RPMI7951 (cell line): Measurements from ENCODE around the gene ATP11C. TPM values are rescaled to one million over a fixed set of nuclear protein-coding genes. Genes with fewer than 3 reads are reported as not detected.
"Not testable (repeated sequence)": the region's sequence is repeated elsewhere in the genome, so short reads cannot be mapped to it uniquely, and the experiment has no call there.

Source experiments
- DNase-seq: peaks from one replicate; pipeline ENCODE4 v3.0.0-alpha.2; 2012; ENCODE audit warnings: low read depth
- total RNA-seq: library from RNA; depleted of rRNA; stranded (reverse); fragments of >200 nt; shearing (Covaris generic); gene quantifications from 2 replicates; pipeline ENCODE4 v1.2.3, GENCODE V29; 2014; rRNA removed

Gene ATP11C
- total RNA-seq: 11.0 and 19.9 TPM in 2 replicates

- peak; percentile 81 for DNase-seq
Observed at GRCh38 chrX:139932901-139933796, at the start of gene ATP11C. ATP11C (minus strand) TSS chrX:139933053; CDS start chrX:139932042, 1,011 bp downstream.

DNA sequence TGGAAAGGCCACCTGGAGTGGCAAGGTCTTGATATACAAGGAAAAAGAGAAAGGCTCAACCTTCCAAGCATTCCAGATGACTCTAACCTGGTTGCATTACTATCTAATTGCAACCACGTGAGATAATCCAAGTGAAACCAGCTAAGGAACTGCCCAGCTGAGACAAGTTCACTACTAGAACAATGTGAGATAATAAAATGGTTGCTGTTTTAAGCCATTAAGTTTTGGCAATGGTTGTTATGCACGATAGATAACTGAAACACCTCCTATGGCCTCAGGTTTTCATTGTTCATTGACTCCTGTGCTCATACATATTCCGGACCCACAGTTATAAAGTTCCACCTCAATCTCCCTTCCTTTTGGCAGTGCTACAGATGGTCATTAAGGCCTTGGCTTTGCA is 41.6 kb upstream of the ATP11C start:
- DNase-seq: no peak

- no peak for DNase-seq
Observed at GRCh38 chrX:139972629-139973624, 40.1 kb upstream of the ATP11C start.

DNA sequence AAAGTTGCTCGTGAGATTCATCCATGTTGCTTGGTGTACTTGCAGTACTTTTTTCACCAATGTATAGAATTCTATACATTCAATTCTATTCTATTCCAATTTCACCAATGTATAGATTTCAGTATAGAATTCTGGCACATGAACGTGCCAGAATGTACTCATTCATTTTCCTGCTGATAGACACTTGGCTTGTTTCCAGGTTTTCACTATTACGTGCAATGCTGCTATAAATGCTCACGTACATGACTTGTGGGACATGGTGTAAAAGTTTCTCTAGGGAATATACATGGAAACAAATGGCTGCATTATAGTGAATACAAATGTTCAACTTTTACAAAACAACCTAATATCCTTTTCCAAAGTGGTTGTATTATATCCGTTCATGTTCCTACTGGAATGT is 39.3 kb upstream of the ATP11C start:
- no peak for DNase-seq

GRCh38 chrX:139971394-139971749 is 38.5 kb upstream of the ATP11C start:
- DNase-seq: no peak

DNA sequence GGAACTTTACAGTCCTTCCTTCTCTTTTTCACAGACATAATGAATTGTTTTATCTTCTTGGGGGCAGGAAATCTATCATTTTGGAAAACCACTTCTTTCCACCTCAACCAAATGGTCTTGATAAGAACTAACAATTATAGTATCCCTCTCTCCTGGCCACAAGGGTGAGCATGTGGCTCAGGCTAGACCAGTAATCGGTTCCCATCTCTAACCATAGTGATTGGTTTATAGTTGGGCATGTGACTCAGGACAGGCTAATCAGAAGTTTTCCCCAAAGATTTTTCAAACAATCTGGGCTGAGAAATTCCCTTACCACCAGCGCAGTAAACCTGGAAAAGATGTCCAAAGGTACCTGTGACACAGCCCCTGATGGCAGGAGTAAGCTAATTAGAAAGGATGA is 36.4 kb upstream of the ATP11C start:
- DNase-seq: no peak

DNA sequence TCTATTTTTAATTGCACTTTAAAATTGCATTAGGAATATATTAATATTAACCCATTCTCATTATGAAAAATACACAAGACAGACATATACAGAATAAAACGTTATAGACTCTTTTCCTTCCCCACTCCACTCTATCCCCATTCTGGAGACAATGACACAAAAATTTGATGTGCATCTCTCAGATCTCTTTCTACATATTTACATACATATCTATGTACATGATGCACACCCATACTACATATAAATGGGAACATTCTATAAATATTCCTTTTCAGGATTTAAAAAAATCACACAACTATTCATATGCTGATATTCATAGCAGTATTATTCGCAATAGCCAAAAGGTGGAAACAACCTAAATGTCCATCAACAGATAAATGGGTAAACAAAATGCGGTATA is 34.9 kb upstream of the ATP11C start:
- no peak for DNase-seq

GRCh38 chrX:139967300-139967699 is 34.4 kb upstream of the ATP11C start:
- DNase-seq: peak; percentile 0

- DNase-seq: not testable (repeated sequence)
Observed at GRCh38 chrX:139966159-139966558, 33.3 kb upstream of the ATP11C start.

- no peak for DNase-seq
Observed at GRCh38 chrX:139965421-139965820, 32.6 kb upstream of the ATP11C start, which contains the start of gene CXorf66. CXorf66 (minus strand) TSS chrX:139965521; CDS start chrX:139965496, 25 bp downstream.

- not testable (repeated sequence) for DNase-seq
Observed at GRCh38 chrX:139961091-139961490, 28.2 kb upstream of the ATP11C start.

GRCh38 chrX:139949703-139950102 is 16.9 kb upstream of the ATP11C start:
- DNase-seq: peak; percentile 1

DNA sequence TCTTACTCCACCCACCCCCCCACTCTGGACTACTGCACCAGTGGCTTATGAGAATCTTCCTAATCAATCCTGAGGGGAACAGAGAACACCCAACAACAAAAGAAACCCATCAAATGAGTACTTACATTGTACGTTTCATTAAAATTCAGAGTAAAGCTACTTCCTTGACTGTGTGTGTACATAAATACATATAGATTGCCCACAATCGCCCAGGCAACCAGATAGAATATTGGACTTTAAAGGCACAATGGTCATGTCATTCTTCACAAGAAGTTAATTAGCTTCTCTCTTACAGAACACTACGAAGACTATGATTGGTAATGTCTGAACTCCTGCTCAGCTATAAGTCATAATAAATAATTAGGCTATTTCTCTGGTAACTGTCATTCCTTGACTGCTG is 12.2 kb upstream of the ATP11C start:
- DNase-seq: no peak

- DNase-seq: no peak
Observed at GRCh38 chrX:139936259-139936658, 3.4 kb upstream of the ATP11C start.

DNA sequence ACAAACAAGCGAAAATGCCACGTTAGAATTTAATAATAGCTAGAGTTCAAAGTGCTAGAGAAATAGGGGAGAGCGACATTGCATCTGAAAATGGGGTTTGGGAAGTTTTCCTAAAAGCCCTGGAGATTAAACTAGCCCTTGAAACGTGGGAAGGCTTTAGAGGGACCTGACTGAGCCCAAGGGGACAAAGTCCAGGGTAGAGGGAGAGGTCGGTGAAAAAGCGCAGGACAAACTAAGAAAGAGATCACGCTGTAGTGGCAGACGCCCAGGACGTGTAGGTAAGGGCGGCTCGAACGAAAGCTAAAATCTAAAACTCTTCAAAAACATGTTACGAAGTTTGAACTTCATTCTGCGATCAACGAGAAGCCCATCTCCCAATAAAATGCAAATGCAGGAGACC is 1.1 kb upstream of the ATP11C start:
- DNase-seq: no peak

DNA sequence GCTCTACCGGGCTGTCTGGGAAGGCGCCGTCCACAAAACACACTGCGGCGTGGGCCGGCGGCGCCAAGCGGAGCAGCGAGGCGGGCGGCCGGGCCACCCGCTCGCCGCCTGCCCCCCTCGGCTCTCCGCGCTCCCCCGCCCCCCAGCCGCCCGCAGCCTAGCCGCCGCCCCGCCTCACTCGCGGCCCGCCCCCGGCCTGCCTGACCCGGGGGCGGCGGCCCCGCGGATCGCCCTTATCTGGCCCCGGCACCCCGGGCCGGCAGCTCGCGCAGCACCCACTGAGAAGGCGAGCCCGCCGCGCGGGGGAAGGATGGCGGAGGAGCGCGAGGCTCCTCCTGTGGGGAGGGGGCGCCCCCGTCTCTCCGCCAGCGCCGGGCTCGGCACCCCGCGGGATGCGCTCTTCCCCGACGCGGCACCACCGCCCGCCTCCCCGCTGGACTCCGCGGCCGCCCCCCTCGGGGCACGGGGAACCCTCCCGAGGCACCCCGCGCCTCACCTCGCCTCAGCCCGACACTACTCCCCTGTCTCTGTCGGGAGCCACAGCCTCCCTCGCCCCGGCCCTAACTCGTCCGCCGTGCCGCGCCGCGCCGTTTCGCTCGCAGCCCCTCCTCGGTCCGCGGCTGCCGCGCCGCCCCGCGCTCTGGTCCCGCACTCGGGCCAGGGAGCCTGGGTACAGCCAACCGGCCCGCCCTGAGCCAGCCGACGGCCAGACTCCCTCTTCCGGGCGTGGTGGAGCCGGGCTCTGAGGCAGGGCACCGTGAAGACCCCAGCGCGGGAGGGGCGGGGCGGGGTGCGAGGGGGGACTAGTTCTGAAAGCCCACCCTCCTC is 566 bp downstream of the ATP11C start:
- DNase-seq: peak; percentile 21

DNA sequence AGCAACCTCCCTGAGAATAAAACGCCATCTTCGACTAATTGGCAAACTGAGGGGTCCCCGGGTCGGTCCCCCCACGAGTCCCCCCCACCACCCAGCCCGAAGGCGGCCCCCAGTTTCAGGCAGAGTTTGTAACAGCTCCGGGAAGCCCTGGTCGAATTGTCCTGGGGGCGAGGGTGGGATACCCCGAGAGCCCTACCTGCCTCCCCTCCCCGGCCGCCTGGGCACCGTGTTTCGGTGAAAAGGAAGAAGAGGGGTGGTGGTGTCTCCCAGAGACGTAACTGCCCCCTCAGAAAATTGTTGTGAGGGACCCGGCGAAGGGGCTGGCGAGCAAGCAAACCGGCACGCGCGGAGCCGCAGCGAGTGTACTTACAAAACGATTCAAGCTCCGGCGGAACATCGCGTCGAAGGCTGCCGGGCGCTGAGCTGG is 1.2 kb downstream of the ATP11C start:
- no peak for DNase-seq

- DNase-seq: no peak
Observed at GRCh38 chrX:139930916-139931645, 1.8 kb downstream of the ATP11C start.

DNA sequence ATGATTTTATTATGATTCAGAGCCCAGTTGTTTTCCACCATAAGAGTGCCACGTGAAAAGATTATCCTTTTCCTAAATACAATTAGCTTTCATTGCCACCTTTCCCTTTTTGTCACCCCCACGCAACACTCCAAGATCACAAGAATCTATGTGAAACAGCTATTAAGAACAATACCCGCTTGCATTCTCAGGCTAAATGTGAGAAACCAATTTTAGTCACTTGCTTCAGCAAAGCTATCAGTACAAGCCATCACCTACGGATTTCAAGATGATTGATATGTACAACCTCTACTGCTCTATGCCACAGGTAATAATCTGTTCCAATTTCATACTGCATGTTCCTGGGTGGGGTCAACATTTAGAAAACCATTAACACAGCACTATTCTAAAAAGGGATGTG is 2.5 kb downstream of the ATP11C start:
- DNase-seq: no peak

- no peak for DNase-seq
Observed at GRCh38 chrX:139929876-139930275, 3.0 kb downstream of the ATP11C start.

GRCh38 chrX:139924696-139925095 is 8.2 kb downstream of the ATP11C start:
- DNase-seq: no peak
